Upper lobe of left lung (tissue), 4 donors: ENCODE results near the gene PSG5.
"Not testable (repeated sequence)": the region's sequence is repeated elsewhere in the genome, so short reads cannot be mapped to it uniquely, and the experiment has no call there.

Experiments
- POLR2AphosphoS5 ChIP-seq, 2 donors: sonication (generic); formaldehyde crosslinking; IDR thresholded peaks; one replicate each; pipeline ENCODE4 v1.5.1; 2017; ENCODE audit warnings: antibody characterized with exemption in 2 of 2
- TF ChIP-seq, protein P1 (sequence below), 6 experiments: fragments of 450-650 bp in 4 of 6; fragments of 200-600 bp in 2 of 6; sonication (generic) in 2 of 6; IDR thresholded peaks; one replicate each; pipeline ENCODE4 v1.5.1; 2016 to 2019; ENCODE audit warnings: antibody characterized with exemption in 6 of 6

DNA sequence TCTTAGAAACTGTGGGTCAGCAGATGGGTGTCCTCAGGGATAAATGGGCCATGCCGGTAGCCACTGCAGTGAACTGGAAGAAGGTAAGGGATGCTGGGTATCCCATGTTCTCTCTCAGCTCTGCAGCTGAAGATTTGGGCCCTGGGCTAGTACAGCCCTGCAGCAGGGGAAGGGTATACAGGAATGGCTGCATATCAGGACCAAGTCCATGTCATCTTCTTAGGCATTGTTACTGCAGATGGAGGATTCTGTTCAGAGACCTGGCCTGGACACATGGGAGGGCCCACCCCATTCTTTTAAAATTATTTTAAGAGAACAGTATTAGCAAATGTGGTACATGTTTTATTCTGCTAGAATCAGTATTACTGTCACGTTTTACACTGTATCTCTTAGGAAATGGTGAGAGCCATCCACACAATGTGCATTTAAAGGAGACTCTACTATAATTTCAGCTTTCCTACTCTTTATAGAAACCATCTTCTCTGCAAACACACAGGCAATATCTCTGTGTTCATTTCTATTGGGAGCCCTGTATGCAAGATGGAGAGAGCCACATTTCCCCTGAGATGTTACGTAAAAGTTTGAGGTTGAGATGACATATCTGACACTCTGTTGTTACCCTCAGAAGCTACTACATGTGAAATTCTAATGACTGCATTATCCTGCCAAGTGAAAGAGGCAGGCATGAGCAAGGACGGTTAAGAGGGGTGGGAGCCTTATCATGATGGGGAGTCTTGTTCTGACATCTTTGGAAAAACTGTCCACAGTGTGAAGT, 6.2 kb upstream of the PSG5 start:
- TF ChIP-seq, protein P1, sequence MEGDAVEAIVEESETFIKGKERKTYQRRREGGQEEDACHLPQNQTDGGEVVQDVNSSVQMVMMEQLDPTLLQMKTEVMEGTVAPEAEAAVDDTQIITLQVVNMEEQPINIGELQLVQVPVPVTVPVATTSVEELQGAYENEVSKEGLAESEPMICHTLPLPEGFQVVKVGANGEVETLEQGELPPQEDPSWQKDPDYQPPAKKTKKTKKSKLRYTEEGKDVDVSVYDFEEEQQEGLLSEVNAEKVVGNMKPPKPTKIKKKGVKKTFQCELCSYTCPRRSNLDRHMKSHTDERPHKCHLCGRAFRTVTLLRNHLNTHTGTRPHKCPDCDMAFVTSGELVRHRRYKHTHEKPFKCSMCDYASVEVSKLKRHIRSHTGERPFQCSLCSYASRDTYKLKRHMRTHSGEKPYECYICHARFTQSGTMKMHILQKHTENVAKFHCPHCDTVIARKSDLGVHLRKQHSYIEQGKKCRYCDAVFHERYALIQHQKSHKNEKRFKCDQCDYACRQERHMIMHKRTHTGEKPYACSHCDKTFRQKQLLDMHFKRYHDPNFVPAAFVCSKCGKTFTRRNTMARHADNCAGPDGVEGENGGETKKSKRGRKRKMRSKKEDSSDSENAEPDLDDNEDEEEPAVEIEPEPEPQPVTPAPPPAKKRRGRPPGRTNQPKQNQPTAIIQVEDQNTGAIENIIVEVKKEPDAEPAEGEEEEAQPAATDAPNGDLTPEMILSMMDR (IDR thresholded peaks at IDR 0.05) = not testable (repeated sequence)
- TF ChIP-seq POLR2AphosphoS5 (IDR thresholded peaks at IDR 0.05) = not testable (repeated sequence)
